Mesenchymal stem cell (in vitro differentiated cells and primary cell): ENCODE results near the gene CNGA2.

ENCODE experiments used
- DNase-seq: peaks from one replicate; pipeline ENCODE4 v3.0.0-alpha.2; 2013
- H2AFZ ChIP-seq: one replicate; pipeline ENCODE4 v1.6.1; 2013; ENCODE audit warnings: low read depth, mild to moderate bottlenecking, control low read depth, inconsistent platforms, low read length, moderate library complexity
- H2AK5ac ChIP-seq: 2 replicates; pipeline ENCODE4 v1.6.1; 2013; ENCODE audit warnings: low read length, moderate library complexity, mild to moderate bottlenecking, inconsistent platforms; ENCODE audit not compliant: severe bottlenecking
- H2BK120ac ChIP-seq: one replicate; pipeline ENCODE4 v1.6.1; 2013; ENCODE audit warnings: low read depth, mild to moderate bottlenecking, inconsistent platforms, low read length, moderate library complexity
- H2BK12ac ChIP-seq, 2 experiments: one replicate each; pipeline ENCODE4 v1.6.1; 2013; ENCODE audit warnings: inconsistent platforms in 2 of 2, low read length in 2 of 2, mild to moderate bottlenecking in 2 of 2, moderate library complexity in 2 of 2, control low read depth in 1 of 2
- H2BK15ac ChIP-seq: one replicate; pipeline ENCODE4 v1.6.1; 2013; ENCODE audit warnings: mild to moderate bottlenecking, low read depth, inconsistent platforms; ENCODE audit not compliant: poor library complexity, severe bottlenecking
- H2BK5ac ChIP-seq: 2 replicates; pipeline ENCODE4 v1.6.1; 2013; ENCODE audit warnings: low read depth, mild to moderate bottlenecking, low read length, control low read depth, inconsistent platforms; ENCODE audit not compliant: poor library complexity, severe bottlenecking
- H3K14ac ChIP-seq, 2 experiments: one replicate each; pipeline ENCODE4 v1.6.1; 2013; ENCODE audit warnings: inconsistent platforms in 2 of 2, low read length in 2 of 2, control low read depth in 1 of 2, mild to moderate bottlenecking in 1 of 2, moderate library complexity in 1 of 2
- H3K18ac ChIP-seq, 2 experiments: one replicate each; pipeline ENCODE4 v1.6.1; 2013; ENCODE audit warnings: inconsistent platforms in 2 of 2, low read length in 2 of 2, control low read depth in 1 of 2, low read depth in 1 of 2, mild to moderate bottlenecking in 1 of 2
- H3K23ac ChIP-seq, 2 experiments: one replicate each; pipeline ENCODE4 v1.6.1; 2013; ENCODE audit warnings: inconsistent platforms in 2 of 2, low read length in 2 of 2, mild to moderate bottlenecking in 2 of 2, moderate library complexity in 2 of 2, control low read depth in 1 of 2
- H3K27ac ChIP-seq: 2 replicates; pipeline ENCODE4 v1.5.1; 2013; ENCODE audit warnings: mild to moderate bottlenecking, moderate library complexity, low read length, control low read depth, inconsistent platforms; ENCODE audit not compliant: poor library complexity, severe bottlenecking
- H3K27me3 ChIP-seq, 2 experiments: 2 replicates each; pipeline versions ENCODE4 v1.6.1 to v1.7.0; 2013; ENCODE audit warnings: low read length in 2 of 2, mild to moderate bottlenecking in 2 of 2, moderate library complexity in 2 of 2, control low read depth in 1 of 2, inconsistent platforms in 1 of 2; ENCODE audit not compliant: control insufficient read depth in 1 of 2, insufficient read depth in 1 of 2
- H3K36me3 ChIP-seq, 2 experiments: 2 replicates each; pipeline versions ENCODE4 v1.6.1 to v1.7.0; 2013; ENCODE audit warnings: low read length in 2 of 2, control low read depth in 1 of 2, inconsistent platforms in 1 of 2, low read depth in 1 of 2, mild to moderate bottlenecking in 1 of 2; ENCODE audit not compliant: insufficient read depth in 2 of 2, control insufficient read depth in 1 of 2
- H3K4ac ChIP-seq, 2 experiments: one replicate each; pipeline ENCODE4 v1.6.1; 2013; ENCODE audit warnings: inconsistent platforms in 2 of 2, low read length in 2 of 2, mild to moderate bottlenecking in 2 of 2, moderate library complexity in 2 of 2, control low read depth in 1 of 2, low read depth in 1 of 2
- H3K4me1 ChIP-seq: 2 replicates; pipeline ENCODE4 v1.6.1; 2013; ENCODE audit warnings: low read depth, low read length, control low read depth; ENCODE audit not compliant: control insufficient read depth, insufficient read depth
- H3K4me2 ChIP-seq: 2 replicates; pipeline ENCODE4 v1.6.1; 2013; ENCODE audit warnings: low read length, mild to moderate bottlenecking, inconsistent platforms; ENCODE audit not compliant: poor library complexity, severe bottlenecking
- H3K4me3 ChIP-seq, 2 experiments: 2 replicates each; pipeline versions ENCODE4 v1.5.1 to v1.7.0; 2013; ENCODE audit warnings: low read length in 2 of 2, mild to moderate bottlenecking in 2 of 2, control low read depth in 1 of 2, low read depth in 1 of 2; ENCODE audit not compliant: insufficient read depth in 1 of 2
- H3K79me1 ChIP-seq: replicated peaks from 2 replicates; pipeline ENCODE4 v1.6.1; 2013; ENCODE audit warnings: mild to moderate bottlenecking, control low read depth, low read length, inconsistent platforms; ENCODE audit not compliant: poor library complexity, severe bottlenecking
- H3K9ac ChIP-seq: 2 replicates; pipeline ENCODE4 v1.7.0; 2013; ENCODE audit warnings: mild to moderate bottlenecking, low read length, moderate library complexity
- H3K9me3 ChIP-seq: 2 replicates; pipeline ENCODE4 v1.7.0; 2013; ENCODE audit warnings: mild to moderate bottlenecking, low read length; ENCODE audit not compliant: control insufficient read depth
- H4K8ac ChIP-seq: one replicate; pipeline ENCODE4 v1.6.1; 2013; ENCODE audit warnings: inconsistent platforms, mild to moderate bottlenecking, low read length, moderate library complexity
- H4K91ac ChIP-seq: one replicate; pipeline ENCODE4 v1.6.1; 2013; ENCODE audit warnings: mild to moderate bottlenecking, low read length, inconsistent platforms
- WGBS: methylation state at CpG from one replicate; pipeline ENCODE4 v1.1.7; 2013; ENCODE audit warnings: mixed read lengths; 5-methylcytosine and 5-hydroxymethylcytosine counted together

CNGA2 gene

GRCh38 chrX:151714362-151714761, 20.2 kb upstream of the CNGA2 start:
- Histone ChIP-seq H2AFZ (no peak overlapping the region), H2BK5ac (no peak overlapping the region), H3K27me3 (peaks cover 0 to 47% of the 10 kb centered on the region in 2 experiments), H4K91ac (no peak overlapping the region), H3K23ac (no peak overlapping the region), H3K9me3 (no peaks in the 10 kb centered on the region), H2BK12ac (no peak overlapping the region), H2BK120ac (no peak overlapping the region), H3K36me3 (no peaks in the 10 kb centered on the region), H3K27ac (no peak overlapping the region), H3K4me1 (no peaks in the 10 kb centered on the region), H3K14ac (no peak overlapping the region), H3K79me1 (no peaks in the 10 kb centered on the region), H2BK15ac (no peak overlapping the region), H2AK5ac (no peak overlapping the region), H3K18ac (no peak overlapping the region), H3K9ac (no peak overlapping the region), H3K4me2 (no peak overlapping the region), H4K8ac (no peak overlapping the region), H3K4me3 (no peak overlapping the region), H3K4ac (no peak overlapping the region)
- DNase-seq = no peak
- 70% methylated on average over 2 of the region's 5 CpGs for WGBS

DNA sequence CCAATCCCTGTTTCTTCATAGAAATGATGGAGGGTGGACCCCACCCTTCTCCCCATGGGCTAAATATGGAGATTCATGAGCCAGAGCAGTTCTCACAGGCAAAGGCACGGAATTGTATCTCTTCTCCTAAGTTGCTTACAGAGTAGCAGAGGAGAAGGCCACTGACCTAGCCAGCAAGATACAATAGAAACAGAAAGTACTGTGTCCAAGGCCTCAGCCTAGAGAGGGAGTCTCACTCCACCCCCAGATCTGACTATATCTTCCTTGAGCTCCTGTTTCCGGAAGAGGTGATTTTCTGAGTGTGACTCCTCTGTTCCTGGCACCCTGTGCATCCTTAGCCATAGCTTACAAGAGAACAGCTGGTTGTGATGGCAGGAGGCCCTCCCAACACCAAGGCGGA, 18.8 kb upstream of the CNGA2 start, which contains the start of gene FATE1:
TSS of gene FATE1 (plus strand) at position 284 of the 400 bp plus-strand sequence. CDS start at position 369, 85 bp downstream.
- Histone ChIP-seq H3K4me3 (no peak within 1 kb of the TSS), H3K27me3 (peaks cover 0 to 51% of the 10 kb centered on the region in 2 experiments), H3K27ac (no peak within 1 kb of the TSS), H4K91ac (no peak within 1 kb of the TSS), H3K4me1 (no peaks in the 10 kb centered on the region), H3K9me3 (no peaks in the 10 kb centered on the region), H3K79me1 (no peaks in the 10 kb centered on the region), H3K23ac (no peak within 1 kb of the TSS), H3K14ac (no peak within 1 kb of the TSS), H2AFZ (no peak within 1 kb of the TSS), H2BK12ac (no peak within 1 kb of the TSS), H2AK5ac (no peak within 1 kb of the TSS), H3K36me3 (no peaks in the 10 kb centered on the region), H3K9ac (no peak within 1 kb of the TSS), H3K18ac (no peak within 1 kb of the TSS), H2BK15ac (no peak within 1 kb of the TSS), H2BK5ac (no peak within 1 kb of the TSS), H3K4me2 (no peak within 1 kb of the TSS), H4K8ac (no peak within 1 kb of the TSS), H2BK120ac (no peak within 1 kb of the TSS), H3K4ac (no peak within 1 kb of the TSS)
- 45% methylated on average over 3 of the region's 3 CpGs for WGBS
- no peak for DNase-seq

DNA sequence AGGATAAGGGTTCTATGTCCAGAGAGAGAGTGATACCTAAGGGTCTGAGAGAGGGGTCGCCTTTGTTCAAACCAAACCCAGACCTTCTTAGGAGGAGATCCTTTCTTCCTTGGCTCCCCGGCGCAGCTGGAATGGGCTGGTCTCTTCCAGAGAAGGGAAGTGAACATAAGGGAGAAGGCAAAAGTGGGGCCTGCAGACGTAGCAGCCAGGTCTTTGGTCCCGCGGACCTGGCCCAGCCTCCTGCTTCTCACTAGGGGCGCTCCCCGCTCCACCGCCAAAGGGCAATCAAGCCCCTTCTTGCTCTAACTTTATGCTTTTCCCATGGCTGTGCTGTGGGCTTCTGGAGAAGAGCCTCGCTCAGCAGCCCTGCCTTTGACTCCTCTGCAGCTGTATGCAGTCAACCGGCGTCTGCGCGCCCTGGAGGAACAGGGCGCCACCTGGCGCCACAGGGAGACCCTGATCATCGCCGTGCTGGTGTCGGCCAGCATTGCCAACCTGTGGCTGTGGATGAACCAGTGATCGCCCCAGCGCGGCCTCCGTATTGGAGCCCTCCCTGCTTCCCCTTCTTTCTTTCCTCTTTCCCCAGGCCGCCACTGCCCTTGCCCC, 12.2 kb upstream of the CNGA2 start:
- no peak overlapping the region for H3K4me2 ChIP-seq
- no peak overlapping the region for H2BK5ac ChIP-seq
- H3K27ac ChIP-seq = no peak overlapping the region
- no peak for DNase-seq
- WGBS = 17% methylated on average over 17 of the region's 24 CpGs
- no peaks in the 10 kb centered on the region for H3K9me3 ChIP-seq
- H3K4me1 ChIP-seq = no peaks in the 10 kb centered on the region
- no peak overlapping the region for H2AK5ac ChIP-seq
- no peak overlapping the region for H2AFZ ChIP-seq
- H2BK12ac ChIP-seq = no peak overlapping the region
- H4K8ac ChIP-seq = no peak overlapping the region
- no peak overlapping the region for H3K18ac ChIP-seq
- no peaks in the 10 kb centered on the region for H3K79me1 ChIP-seq
- H2BK120ac ChIP-seq = no peak overlapping the region
- H3K4me3 ChIP-seq = no peak overlapping the region
- H3K9ac ChIP-seq = no peak overlapping the region
- no peaks in the 10 kb centered on the region for H3K36me3 ChIP-seq
- no peak overlapping the region for H3K4ac ChIP-seq
- no peak overlapping the region for H4K91ac ChIP-seq
- H2BK15ac ChIP-seq = no peak overlapping the region
- H3K14ac ChIP-seq = no peak overlapping the region
- H3K23ac ChIP-seq = no peak overlapping the region
- peaks cover 0 to 54% of the 10 kb centered on the region in 2 experiments for H3K27me3 ChIP-seq

GRCh38 chrX:151723156-151723760, 11.3 kb upstream of the CNGA2 start:
- Histone ChIP-seq H2BK12ac (no peak overlapping the region), H2BK5ac (no peak overlapping the region), H3K4me2 (no peak overlapping the region), H4K8ac (no peak overlapping the region), H2AFZ (no peak overlapping the region), H3K27me3 (peaks cover 0 to 56% of the 10 kb centered on the region in 2 experiments), H3K4me1 (no peaks in the 10 kb centered on the region), H3K4ac (no peak overlapping the region), H3K4me3 (no peak overlapping the region), H3K18ac (no peak overlapping the region), H2BK120ac (no peak overlapping the region), H4K91ac (no peak overlapping the region), H3K9ac (no peak overlapping the region), H3K27ac (no peak overlapping the region), H2BK15ac (no peak overlapping the region), H2AK5ac (no peak overlapping the region), H3K14ac (no peak overlapping the region), H3K23ac (no peak overlapping the region), H3K9me3 (no peaks in the 10 kb centered on the region), H3K36me3 (no peaks in the 10 kb centered on the region), H3K79me1 (no peaks in the 10 kb centered on the region)
- WGBS = 80% methylated on average over 4 of the region's 7 CpGs
- no peak for DNase-seq
